ENCODE results near the gene OCRL.

Gene OCRL

DNA sequence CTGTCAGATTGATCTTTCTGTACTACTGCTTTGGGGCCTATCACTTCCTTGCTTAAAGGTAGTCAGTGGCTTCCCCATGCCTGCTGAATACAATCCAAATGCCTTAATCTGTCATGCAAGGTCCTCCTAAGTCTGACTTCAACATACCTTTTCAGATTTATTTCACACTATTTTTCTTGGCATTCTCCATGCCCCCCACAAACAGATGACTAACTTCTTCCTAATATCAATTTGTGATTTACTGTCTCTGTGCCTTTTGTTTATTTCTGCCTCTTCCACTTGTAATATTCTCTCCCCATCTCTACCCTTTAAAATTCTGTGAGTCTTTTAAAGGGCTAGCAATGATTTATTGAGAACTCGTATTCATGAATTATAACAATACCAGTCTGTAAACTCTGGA is 41.8 kb downstream of the OCRL start:
- in situ Hi-C loops (cut with MboI; ENCODE audit: low sequenced_read_pairs): no loop called here

DNA sequence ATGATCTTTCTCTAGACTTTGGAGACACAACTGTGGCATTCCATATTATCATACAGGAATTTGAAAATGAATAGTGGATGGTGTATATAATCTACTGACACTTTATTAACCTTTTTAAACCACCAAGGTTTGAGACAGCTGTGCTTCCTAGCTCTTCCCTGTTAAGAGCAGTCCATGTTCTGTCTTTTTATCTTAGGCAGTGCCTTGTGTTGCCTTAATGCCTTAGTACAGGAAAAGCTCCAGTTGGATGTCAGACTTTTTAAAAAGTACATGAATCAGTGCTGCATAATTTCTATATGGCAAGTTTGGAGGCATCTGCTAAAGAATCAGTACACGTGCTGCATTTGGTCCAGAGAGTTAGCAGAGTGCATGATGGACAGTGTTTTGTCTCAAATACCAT is 45.1 kb downstream of the OCRL start:
- in situ Hi-C loops (cut with MboI; ENCODE audit: low sequenced_read_pairs): no loop called here

DNA sequence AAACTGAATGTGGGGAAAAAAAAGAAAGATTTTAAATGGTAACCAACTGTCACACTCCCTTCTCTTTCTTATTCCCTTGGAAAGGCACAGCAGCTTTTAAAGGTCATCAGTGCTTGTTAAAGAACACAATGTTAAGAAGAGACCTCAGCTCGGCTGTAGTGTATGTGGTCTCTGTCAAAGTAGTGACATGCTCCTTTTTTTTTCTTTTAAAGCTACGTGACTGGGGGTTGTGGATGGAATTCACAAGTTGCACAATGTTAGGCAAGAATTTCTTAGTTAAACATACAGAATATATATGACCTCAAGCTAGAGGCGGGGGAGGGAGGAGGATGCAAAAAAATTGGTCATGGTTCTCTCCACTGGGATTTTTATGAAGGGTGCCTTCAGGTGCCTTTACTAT is 45.6 kb downstream of the OCRL start:
- in situ Hi-C loops (cut with MboI; ENCODE audit: low sequenced_read_pairs): no loop called here

DNA sequence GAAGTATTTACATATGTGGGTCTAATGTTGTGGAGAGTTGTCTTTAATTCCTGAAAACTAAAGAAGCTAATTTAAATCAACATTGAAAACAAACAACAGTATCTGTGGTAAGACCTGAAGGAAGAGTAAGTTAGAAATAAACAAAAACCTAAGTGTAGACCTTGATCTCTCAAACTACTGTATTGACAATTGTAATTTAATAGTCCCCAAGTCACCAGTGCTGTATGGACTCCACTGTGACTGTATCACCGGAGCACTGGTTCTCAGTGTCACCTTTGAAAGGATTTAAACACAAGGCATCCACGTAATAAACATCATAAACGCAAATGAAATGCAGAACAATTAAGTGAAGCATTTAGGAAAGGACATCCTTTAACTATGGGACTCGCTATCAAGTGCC is 46.4 kb downstream of the OCRL start:
- in situ Hi-C loops (cut with MboI; ENCODE audit: low sequenced_read_pairs): no loop called here

DNA sequence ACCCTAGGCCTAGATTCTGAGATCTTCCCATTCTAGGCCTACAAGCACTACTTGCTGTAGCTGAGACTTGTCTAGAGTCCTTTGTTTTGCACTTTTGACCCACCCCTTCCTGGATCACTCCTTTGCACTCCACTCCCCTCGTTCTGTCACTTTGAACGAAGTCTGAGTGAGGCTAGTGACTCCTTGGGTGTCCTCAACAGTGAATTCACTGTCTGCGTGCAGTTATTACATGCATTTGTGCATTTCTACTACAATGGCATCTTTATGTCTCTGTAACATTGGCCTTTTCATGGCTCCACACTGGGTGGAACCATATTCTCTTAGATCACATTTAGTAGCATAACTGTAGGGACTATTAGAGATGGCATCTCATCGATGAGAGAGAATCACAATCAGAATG is 50.5 kb downstream of the OCRL start:
- in situ Hi-C loops (cut with MboI; ENCODE audit: low sequenced_read_pairs): no loop called here

DNA sequence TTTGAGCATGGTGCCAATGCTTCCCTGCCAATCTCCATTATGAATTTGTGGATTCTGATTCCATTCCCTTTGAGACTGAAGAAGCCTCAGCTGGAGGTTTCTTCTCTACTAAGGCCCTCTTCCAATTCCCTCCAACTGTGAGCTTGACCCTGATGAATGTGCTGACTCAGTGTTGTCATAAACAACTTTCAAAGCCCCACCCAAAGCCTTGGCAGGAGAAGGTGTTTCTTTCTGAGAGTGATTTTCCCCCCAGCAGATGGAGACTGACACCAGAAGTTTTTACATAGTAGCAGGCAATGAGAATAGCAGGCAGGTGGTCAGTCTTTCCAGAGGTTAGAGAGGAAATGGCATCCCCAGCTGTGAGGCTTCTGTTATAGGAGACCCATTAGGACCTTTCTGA is 53.1 kb downstream of the OCRL start:
- in situ Hi-C loops (cut with MboI; ENCODE audit: low sequenced_read_pairs): no loop called here

DNA sequence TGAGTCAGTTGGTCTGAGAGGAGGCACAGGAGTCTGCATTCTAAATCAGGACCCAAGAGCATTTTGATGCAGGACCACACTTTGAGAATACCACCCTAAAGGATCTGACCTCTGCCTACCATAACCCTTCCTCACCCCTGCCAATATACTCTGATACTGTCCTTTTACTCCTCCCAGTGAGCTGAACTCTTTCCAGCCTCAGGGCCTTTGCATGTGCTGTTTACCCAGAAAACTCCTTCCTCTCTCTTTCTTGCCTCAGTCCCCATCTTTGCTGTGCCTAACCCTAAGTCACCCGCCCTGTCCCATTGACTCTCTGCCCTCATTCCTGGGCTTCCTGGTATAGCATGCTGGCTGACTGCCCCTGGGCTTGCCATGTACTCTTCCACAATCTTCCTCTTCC is 54.7 kb downstream of the OCRL start:
- in situ Hi-C loops (cut with MboI; ENCODE audit: low sequenced_read_pairs): no loop called here

DNA sequence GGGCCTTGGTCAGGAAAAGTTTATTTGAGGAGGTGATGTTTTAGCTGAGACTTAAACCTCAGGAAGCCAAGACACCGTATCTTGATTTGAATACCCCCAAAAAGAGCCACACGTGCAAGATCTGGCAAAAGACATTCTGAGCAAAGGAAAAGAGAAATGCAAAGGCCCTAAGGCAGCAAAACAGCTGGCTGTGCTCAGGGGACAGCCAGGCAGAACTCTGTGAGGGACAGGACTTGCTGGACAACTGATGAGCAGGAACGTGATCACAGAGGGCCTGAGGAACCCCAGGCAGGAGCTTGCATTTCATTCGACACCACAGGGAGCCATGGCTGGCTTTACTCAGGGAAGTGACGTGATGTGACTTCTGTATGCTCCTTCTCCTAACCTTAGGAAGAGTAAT is 56.0 kb downstream of the OCRL start:
- in situ Hi-C loops (cut with MboI; ENCODE audit: low sequenced_read_pairs): no loop called here

DNA sequence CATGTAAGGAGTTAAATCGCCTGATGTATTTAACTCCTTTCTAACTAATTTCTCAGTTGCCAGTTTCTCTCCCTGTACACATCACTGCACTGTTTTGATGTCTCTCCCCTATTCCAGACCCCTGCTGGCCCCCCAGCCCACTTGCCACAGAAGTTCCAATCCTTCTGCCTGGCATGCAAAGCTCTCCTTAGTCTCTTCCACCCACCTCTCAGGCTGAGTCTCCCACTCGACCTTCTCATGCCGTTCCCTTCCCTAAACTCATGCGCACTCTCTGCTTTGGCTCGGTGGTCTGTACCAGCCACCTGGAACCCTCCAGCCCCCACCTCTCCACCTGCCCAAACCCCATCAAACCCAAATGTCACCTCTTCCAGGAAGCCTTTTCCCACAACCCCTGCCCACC is 57.8 kb downstream of the OCRL start:
- in situ Hi-C loops (cut with MboI; ENCODE audit: low sequenced_read_pairs): no loop called here

DNA sequence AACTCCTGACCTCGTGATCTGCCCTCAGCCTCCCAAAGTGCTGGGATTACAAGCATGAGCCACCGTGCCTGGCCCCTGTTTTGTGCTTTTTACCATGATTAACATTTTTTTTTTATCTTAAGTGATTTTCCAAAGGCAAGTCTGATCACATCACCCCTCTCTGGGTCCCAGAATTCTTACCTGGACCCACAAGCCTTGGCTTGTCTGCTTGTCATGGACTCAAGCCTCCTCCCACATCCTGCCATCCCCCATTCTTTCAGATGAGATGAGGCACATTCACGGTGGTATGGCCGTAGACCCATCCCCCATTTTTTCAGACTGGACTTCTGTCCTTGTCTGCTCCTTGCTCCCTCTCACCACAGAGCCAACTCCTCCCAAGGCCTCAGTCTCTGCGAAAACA is 59.4 kb downstream of the OCRL start:
- in situ Hi-C loops (cut with MboI; ENCODE audit: low sequenced_read_pairs): no loop called here

DNA sequence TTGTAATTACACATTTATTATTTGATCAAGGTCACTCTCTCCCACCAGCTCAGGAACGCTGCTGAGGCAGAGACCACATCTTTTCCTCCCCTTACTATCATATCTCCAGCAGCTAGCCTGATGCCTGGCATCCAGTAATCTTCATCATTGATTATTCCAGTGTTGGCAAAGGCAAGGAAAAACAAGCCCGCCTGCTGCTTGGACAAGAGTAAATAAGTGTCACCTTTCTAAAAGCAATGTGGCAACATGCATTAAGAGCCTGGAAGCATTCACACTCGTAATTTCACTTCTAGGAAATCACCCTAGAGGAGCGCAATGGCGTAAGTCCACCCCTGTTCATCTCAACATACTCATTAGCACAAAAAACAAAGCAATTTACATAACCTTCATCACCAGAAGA is 59.9 kb downstream of the OCRL start:
- in situ Hi-C loops (cut with MboI; ENCODE audit: low sequenced_read_pairs): loop anchor here (10.0 to 25.0 kb wide), 3 partner anchors 312 to 587 kb away; partner anchors contain the start of gene UTP14A

DNA sequence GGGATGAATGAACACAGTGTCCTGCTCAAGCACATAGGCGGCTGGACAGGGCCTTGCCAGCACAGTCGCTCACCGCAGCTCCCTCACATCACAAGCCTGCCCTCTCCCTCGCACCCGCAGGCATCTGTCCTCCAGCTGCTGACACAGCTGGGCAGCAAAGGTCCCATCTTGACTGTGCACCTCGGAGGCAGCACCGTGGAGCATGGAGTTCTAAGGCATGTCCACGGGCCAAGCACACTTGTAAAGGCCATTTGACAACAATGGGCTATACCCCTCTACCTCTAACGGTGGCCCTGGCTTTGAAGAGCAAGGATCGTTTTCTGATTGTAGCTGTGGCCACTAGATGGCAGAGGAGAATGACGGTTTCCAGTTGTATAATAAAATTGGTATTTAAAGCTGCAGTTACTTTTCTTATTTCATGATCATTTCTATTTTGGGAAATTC is 60.9 kb downstream of the OCRL start:
- in situ Hi-C loops (cut with MboI; ENCODE audit: low sequenced_read_pairs): loop anchor here (10.0 to 25.0 kb wide), 3 partner anchors 311 to 586 kb away; partner anchors contain the start of gene UTP14A

DNA sequence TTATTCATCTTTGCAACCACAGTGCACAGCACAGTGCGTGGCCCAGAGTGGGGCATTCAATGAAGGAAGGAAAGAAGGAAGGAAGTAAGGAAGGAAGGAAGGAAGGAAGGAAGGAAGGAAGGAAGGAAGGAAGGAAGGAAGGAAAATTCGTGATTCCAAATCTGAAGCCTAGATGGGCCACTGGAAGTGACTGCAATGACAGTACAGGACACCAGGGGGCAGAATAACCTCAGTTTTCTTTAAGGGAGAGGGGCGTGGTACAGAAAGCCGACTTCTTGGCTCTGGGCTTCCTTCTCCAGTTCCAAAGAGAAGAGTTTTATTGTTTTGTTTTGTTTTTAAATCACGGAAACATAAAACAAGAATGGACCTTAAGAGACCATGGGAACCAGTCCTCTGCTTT is 66.9 kb downstream of the OCRL start:
- in situ Hi-C loops (cut with MboI; ENCODE audit: low sequenced_read_pairs): loop anchor here (10.0 to 25.0 kb wide), 3 partner anchors 305 to 580 kb away; partner anchors contain the start of gene UTP14A

DNA sequence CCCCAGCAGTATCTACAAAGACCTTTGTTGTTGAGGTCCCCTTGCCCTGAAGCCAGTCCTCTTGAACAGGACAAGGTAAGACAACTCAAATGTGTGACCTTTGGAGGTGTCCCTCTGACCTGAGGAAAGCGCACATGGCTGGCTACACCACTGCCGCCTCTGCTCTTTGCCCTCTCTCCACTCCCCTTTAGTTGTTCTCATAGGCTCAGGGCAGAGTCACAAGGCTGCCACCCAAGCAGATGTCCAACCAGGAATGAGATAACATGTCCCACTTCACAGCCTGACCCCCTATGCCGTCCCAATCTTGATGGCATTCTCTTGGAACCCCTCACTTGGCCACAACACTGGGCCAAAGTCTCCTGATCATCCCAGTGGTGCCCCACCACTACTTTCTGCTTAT is 68.4 kb downstream of the OCRL start:
- in situ Hi-C loops (cut with MboI; ENCODE audit: low sequenced_read_pairs): loop anchor here (10.0 to 25.0 kb wide), 3 partner anchors 304 to 579 kb away; partner anchors contain the start of gene UTP14A

DNA sequence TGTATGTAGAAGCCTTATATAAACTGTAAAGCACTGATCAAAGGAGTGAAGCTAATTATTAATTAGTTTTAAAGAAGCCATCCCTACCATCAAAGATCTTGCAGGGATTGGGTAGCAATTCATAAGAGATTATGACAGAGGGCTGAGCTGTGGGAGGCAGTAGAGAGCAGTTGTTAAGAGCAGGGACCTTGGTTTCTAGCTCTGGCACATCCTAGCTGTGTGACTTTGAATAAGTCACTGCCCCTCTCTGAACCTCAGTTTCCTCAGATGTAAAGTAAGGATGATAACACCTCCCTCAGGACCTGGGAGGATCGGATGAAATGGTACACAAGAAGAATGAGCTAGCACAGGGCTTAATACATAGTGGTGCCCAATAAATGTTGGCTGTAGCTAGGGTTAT is 69.3 kb downstream of the OCRL start:
- in situ Hi-C loops (cut with MboI; ENCODE audit: low sequenced_read_pairs): loop anchor here (10.0 to 25.0 kb wide), 3 partner anchors 303 to 578 kb away; partner anchors contain the start of gene UTP14A

DNA sequence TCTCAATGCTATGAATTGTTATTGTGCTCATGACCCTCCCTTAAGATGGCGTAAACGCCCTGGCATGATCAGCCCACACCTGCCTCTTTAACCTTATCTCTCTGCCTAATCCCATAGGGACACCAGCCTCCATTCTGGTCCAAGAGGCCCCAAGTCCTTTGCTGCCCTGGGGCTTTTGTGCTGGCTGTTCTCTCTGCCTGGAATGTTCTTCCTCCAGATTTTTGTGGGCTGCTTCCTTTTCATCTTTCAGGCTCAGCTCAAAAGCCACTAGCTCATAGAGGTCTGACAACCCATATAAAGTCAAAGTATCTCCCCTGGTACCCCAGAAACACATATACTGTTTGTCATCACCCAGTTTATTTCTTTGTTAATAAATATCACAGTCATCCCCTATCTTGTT is 72.3 kb downstream of the OCRL start:
- in situ Hi-C loops (cut with MboI; ENCODE audit: low sequenced_read_pairs): loop anchor here (25.0 kb wide), 2 partner anchors 300 to 575 kb away; partner anchors contain the start of gene UTP14A

DNA sequence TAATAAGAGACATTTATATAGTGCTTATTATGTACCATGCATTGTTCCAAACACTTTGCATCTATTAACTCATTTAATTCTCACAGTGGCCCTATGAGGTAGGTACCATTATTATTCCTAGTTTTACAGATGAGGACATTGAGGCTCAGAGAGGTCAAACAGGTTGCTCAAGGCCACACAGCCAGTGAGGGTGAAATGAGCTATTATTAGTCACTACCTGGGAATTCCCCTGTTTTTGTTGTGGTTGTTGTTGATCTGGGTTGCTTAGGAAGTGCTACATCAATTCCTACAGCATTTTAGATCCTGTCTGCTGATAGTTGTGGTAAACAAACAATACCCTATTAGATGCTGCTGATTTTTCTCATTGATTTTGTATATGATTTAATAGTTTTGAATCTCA is 73.5 kb downstream of the OCRL start:
- in situ Hi-C loops (cut with MboI; ENCODE audit: low sequenced_read_pairs): loop anchor here (25.0 kb wide), 2 partner anchors 299 to 574 kb away; partner anchors contain the start of gene UTP14A

DNA sequence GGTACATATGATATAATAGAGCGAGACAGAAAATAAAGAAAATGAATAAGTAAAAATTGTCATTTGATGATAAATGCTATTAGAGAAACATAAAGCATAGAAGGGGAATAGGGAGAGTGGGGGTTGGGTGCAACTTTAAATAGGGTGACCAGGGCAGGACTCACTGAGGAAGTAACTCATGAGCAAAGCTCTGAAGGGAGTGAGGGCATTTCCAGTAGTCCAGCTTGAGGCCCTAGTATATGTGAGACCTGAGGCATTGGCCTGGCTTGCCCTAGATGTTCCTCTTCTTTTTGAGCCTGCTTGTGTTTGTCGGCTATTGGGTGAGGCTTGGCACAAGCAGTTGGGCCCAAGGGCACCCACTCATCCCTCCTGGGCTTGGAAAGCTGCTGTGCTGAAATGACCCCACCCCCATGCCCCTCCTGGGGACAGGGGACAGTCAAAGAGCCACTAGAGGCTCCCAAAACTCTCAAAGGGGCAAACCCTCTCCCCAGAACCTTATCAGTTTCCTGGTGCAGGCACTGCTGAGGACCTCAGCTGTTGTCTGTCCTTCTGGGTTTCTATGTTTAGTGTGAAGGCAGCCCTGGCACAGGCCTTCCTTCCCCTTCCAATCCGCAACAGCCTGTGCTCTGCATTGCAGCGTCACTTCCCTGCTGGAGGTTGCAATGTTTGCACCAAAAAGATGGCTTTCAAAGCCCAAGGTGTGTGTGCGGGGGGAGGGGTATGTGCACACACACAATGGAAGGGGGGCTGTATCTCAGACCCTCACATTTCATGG is 74.6 kb downstream of the OCRL start:
- in situ Hi-C loops (cut with MboI; ENCODE audit: low sequenced_read_pairs): loop anchor here (25.0 kb wide), 2 partner anchors 298 to 573 kb away; partner anchors contain the start of gene UTP14A

DNA sequence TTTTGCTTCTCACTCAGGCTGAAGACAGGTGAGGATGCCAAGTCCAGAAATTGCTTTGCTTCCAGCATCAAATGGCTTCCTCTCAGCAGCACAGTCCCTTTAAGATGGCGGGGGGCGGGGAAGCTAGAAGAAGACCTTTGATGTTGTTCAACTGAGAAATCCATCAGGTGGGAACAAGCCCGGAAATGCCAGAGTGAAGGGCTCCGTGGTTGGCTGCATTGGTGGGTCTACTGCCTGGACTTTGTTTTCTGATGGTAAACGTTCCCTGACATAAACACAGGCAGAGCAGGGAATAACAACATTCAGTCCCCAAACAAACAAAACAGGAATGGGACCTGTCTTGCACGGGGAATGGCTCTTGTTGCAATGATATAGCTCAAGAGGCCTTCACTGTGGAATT is 77.4 kb downstream of the OCRL start:
- in situ Hi-C loops (cut with MboI; ENCODE audit: low sequenced_read_pairs): loop anchor here (25.0 kb wide), 2 partner anchors 295 to 570 kb away; partner anchors contain the start of gene UTP14A

DNA sequence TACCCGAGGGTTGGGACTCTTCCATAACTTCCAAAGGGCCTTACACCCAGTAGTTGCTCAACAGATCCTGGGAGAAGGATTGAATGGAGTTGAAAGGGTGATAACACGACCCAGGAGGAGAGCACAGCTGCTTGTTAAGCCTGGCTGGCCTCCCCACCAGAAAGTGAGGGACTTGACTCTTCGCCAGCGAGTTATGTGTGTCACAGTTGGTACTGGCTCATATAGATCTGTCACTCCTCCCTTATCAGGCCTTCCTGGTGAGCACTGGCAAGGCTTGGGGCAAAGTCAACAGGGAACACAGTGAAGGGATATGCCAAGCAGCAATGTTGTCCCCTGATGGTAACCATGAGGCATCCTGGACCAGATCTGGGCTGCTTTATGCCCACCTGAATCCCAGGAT is 78.9 kb downstream of the OCRL start:
- in situ Hi-C loops (cut with MboI; ENCODE audit: low sequenced_read_pairs): loop anchor here (25.0 kb wide), 2 partner anchors 293 to 568 kb away; partner anchors contain the start of gene UTP14A

DNA sequence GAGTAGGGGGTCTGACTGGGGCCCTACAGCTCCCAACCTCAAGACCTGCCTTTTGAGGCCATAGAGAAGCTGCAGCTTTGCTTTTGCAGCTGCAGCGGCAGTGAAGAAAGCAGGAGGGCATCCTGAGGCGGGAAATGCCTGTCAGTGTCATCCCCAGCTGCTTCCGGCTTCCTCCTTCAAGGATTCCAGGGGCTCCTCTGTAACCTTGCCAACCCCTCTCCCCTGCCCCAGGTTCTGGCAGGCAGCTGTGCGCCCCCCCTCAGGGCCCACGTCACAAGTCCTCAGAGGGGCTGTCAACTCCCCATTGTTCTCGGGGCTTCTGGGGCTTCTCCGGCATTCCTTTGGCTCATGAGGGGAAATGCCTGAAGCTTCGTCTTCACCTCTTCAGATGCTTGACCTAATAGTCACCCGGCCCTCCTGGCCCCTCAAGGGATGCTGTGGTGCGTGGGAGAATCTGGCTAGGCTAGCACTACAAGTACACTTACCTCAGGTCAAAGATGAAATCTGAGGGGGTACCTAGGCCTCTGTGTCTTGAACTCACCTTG is 82.8 kb downstream of the OCRL start:
- in situ Hi-C loops (cut with MboI; ENCODE audit: low sequenced_read_pairs): loop anchor here (25.0 kb wide), 2 partner anchors 289 to 564 kb away; partner anchors contain the start of gene UTP14A

DNA sequence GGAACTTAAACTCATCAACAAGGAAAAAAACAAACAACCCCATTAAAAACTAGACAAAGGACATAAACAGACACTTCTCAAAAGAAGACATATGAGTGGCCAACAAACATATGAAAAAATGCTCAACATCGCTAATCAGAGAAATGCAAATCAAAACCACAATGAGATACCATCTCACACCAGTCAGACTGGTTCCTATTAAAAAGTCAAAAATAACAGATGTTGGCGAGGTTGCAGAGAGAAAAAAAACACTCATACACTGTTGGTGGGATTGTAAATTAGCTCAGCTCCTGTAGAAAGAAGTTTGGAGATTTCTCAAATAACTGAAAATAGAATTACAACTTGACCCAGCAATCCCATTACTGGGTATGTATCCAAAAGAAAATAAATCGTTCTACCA is 86.0 kb downstream of the OCRL start:
- in situ Hi-C loops (cut with MboI; ENCODE audit: low sequenced_read_pairs): no loop called here
